T-helper 1 cell (primary cell): ENCODE results near the gene TNK2.
A peak's percentile ranks its signal among the peaks of the same experiment; 100 is the strongest.
"Not testable (repeated sequence)": the region's sequence is repeated elsewhere in the genome, so short reads cannot be mapped to it uniquely, and the experiment has no call there.

Experiments
- DNase-seq, 5 donors: peaks; one replicate each; pipeline ENCODE4 v3.0.0-alpha.2; 2012 to 2020

TNK2 gene

DNA sequence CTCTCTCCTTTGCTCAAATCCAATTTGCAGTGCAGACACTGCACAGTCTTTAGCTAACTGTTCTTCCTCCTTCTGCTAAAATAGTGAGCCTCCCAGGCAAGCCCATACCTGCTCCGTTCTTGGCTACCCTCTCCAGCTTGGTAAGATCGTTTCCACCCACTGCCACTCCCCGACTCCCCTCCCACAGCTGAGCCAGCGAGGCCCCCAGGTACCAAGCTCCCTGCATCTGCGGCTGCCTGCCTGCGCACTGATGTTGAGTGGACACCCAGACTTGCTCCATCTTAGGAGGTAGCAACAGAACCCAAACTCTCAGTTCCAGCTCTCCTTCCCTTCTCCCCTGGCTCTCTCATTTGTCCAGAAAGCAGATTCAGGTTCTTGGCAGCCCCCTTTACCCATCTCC is 7.9 kb upstream of the TNK2 start:
- DNase-seq = no peak

DNA sequence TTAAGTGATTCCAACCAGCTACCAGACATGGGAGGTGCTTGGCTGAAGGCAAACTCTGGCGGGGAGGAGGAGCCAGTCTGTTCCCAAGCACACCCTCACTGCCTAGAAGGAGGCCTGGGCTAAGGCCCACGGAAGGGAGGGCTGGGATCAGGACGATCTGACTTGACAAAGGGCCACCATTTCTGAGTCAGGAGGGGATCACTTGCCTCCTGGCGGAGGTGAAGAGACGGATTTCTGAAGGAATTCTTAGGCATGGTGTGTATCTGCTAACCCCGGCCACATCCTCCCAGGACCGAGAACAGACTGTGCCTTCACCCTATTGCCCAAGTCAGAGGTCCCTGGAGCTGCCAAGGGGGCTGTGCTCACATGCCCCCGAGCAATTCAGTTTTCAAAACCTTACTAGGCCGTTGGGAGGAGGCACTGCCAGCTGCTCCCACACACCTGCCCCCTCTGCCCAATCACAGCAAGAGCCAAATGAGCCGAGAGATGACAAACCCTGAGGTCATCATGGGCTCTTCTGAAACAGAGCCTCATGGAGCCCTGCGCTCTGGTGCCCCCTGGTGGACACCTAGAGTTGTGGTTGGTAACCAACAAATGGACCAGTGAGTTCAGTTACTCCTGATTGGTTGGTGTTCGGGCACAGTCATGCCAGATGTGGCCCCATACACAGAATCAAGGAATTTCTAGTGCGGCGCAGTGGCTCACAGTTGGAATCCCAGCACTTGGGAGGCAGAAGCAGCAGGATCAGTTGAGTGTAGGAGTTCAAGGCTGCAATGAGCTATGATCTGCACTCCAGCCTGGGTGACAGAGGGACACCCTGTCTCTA is 6.5 kb upstream of the TNK2 start:
- peak; percentile 83 to 93 (median 90) for DNase-seq

- DNase-seq = not testable (repeated sequence)
These were observed 5.8 kb upstream of the TNK2 start for GRCh38 chr3:195914146-195914545.

DNA sequence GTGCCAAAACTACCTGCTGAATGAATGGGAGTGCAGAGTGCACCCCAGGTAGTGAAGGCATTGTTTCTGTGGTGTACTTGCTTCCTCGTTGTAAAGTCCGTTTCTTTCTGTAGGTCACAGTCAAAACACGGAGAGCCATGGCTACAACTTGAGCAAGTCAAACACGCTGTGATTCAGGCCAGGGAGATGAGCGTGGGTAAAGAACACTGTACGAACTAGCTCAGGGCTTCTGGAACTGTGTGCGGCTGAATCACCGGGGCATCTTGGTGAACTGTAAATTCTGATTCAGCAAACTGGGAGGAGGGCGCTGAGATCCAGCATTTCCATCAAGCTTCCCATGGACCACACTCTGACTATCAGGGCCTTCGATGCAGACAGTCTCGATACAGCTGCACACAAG is 5.0 kb upstream of the TNK2 start:
- no peak for DNase-seq

- DNase-seq = no peak
These were observed 3.6 kb upstream of the TNK2 start for GRCh38 chr3:195911946-195912270.

GRCh38 chr3:195911041-195911945 is 2.9 kb upstream of the TNK2 start:
- DNase-seq = no peak

- DNase-seq = no peak
These were observed 2.1 kb upstream of the TNK2 start for GRCh38 chr3:195910499-195910845.

DNA sequence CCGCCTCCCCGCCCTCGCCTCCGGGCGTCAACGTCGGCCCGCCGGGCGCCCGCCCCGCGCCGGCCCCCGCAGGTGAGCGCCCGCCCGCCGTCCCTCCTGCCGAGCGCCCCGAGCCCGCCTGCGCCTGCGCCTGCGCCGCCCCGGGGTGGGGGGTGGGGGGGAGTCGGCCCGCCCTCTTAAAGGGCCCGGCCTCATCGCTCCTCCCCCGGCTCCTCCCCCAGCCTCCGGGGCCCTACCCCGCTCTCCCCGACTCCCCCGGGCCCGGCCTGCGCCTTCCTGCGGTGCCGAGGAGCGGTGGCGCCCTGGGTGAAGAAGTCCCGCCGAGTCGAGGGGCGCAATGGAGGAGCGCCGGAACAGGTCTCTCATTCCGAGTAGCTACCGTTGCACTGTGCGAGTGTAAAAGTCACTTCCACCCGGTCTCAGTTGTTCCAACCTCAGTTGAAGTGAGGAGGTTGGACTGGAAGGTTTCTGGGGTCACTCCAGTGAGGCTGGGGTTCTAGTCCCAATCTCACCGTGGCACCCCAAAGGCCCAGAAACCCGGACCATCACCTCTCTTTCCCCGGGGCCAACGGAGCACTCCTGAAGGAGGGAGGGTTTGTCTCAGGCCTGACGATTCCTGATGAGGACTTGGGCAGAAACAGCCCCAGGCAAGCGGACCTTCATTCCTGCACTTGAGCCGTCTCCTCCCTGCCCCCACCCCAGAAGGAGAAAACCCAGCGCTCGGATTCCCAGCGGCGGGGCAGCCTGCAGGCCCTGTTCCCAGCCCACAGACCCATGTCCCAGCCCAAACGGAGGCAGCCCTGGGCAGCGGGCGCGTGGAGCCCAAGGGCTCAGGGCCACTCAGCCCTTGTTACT is 1.5 kb upstream of the TNK2 start:
- peak; percentile 86 to 89 (median 87) for DNase-seq

DNA sequence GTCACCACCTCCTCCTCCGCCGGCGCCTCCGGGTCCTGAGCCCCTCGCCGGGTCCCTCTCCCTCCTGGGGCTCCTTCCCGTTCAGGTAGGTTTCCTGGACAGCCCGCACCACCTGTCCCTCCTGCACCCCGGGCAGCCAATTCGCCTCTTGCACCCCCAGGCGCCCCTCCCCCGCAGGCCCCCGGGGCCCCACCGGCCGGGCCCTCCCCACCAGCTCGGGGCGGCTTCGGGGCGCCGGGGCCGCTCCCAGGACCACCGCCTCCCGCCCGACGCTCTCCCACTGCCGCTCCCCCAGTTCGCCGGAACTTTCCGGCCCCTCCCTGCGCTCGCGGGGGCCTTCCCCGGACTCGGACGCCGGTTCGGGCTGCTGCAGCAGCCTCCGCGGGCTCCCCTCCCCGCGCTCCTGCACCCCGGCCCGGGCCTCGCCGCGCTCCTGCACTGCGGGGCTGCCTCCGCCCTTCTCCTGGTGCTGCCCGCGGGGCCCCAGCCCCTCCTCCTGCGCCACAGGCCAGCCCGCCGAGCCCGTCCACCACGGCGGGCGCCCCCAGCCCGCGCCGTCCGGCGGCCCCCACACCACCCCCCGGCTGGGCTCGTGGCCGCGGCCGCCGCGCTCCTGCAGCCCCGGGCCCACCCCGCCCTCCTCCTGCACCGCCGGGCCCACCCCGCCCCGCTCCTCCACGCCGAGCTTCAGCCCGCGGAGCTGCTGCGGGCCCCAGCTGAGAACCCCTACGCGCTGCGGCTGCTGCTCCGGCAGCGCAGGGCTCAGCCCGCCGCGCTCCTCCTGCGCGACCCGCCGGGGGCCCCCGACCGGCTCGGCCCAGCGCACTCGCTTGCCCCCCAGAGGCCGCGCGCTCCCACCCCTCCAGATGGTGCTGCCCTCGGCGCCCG is 587 bp upstream of the TNK2 start:
- peak in 2 of 5 donors; percentile 29 to 32 for DNase-seq

GRCh38 chr3:195907684-195907933 is 742 bp downstream of the TNK2 start:
- DNase-seq = no peak

DNA sequence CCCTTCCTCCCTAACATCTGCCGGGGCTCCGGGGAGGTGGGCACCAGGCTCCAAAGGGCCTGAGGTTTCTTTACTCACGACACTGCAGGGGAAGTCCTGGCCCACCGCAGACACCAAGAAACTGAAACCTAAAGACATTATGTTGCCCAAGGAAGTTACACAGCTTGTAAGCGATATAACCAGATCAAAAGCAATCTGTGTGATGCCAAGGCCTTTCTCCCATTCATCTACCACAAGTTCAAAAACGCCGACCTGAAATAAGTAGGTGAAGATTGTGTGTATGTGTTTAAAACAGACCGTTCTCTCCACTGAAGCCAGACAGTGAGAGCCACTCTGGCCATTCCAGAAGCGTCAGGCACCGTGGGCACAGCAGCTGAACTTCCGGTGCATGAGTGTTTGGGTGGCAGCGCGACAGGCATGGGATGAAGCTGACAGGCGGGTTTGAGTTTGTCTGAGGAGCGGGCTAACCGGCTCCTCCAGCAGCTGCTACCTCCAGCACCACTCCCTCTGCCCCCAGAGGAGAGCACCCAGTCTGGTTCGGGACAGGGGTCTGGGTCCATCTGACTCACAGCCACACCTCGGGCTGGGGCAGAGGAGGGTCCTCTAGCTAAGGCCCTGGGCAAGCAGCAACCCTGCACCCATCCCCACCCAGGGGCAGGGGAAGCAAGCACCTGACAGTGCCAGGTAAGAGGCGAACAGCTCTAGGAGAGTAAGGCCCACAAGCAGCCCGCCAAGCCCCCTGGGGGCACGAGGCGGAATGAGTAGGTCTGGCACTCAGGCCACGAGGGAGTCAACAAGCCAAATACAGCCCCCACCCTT is 1.3 kb downstream of the TNK2 start:
- peak; percentile 47 to 82 (median 68) for DNase-seq

- DNase-seq = peak in 1 of 5 donors; percentile 20
These were observed 2.1 kb downstream of the TNK2 start for GRCh38 chr3:195905970-195906864.

GRCh38 chr3:195904368-195904767 is 4.0 kb downstream of the TNK2 start:
- DNase-seq = no peak

GRCh38 chr3:195903950-195904290 is 4.4 kb downstream of the TNK2 start:
- DNase-seq = no peak

- not testable (repeated sequence) for DNase-seq
These were observed 5.7 kb downstream of the TNK2 start for GRCh38 chr3:195902634-195903033.

- not testable (repeated sequence) for DNase-seq
These were observed 6.3 kb downstream of the TNK2 start for GRCh38 chr3:195901836-195902585.

DNA sequence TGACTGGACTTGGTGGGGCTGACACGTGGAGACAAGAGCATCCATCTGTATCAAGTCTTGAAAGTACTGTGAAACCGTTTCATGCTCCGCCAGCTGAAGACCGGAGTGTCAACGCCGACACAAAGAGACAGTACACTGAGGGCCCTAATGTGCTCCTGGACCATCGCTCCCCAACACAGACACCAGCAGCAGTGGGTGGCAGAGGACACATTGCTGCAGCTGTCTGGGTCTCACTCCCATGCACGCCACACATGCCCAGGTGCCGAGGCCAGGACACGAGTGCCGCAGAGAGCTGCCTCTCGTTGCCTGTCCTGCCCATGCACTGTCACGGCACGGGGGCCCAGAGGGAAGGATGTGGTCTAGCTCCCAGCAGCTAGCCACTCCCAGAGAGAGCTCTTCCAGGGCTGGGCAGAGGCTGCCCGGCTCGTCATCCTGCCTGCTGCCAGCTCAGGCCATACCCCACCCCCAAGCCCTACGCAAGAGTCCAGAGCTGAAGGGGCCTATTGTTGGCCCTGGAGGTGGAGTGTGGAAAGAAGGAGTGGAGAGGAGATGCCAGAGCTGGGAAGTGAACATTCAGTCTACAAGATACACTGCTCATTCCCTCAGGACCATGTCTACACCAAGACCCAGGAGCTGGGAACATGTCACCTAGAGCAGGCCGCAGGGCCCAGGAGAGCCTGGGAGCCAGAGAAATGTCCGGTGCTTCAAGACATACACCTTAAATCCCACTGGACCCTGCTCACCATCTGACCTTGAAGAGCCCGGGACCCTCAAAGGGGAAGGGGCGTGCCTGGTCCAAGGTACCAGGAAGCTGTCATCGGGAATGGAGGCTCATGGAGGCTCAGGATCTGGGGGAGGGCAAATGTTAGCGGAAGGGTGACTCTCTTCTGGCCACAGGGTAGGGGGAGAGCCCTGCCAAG is 7.7 kb downstream of the TNK2 start:
- DNase-seq = peak in 1 of 5 donors; percentile 71

DNA sequence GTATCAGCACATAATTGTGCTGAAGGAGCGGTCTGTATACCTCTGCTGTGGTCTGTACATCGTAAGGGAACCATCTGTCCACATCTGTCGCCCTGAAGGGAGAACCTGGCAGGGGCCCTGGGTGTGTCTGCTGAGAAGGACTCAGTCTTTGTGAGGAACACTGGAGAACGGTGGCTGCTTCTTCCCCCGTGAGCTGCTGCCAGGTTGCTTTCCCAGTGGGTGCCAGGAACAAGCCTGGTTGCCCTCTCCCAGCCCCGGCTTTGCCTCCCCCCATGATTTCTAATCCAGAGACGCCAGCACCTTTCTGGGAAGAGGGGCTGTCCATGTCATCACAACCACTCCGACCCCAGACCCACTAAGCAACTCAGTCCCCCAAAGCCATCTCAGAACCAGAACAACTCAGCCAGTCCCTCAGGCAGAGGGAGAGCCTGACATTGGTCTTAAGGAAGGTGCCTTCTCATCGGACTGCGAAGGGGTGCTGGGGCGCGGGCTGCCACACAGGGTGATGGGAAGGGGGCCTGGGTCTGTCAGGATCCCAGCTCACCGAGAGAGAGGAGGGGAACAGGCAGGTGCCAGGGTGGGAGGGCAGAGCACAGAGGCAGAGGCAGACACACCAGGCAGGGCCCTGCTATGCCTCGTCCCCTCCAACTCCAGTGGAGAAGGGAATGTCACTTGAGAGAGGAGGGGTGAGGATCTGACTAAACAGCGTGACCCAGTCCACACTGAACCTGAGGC is 8.5 kb downstream of the TNK2 start:
- DNase-seq = no peak
